ENCODE measurements around the gene RHPN2.

GRCh38 chr19:32945260-32945659 is 119.4 kb downstream of the RHPN2 start:
- TF ChIP-seq CTCF (IDR thresholded peaks at IDR 0.05; ENCODE audit: insufficient read depth, low read length, poor library complexity, severe bottlenecking) (no peak), EZH2phosphoT487 (conservative IDR thresholded peaks at IDR 0.05; ENCODE audit: low read length) (no peak)
